ENCODE data around the gene CYBB. TPM values are rescaled to one million over a fixed set of nuclear protein-coding genes. Genes with fewer than 3 reads are reported as not detected.

The CYBB gene
- total and polyA plus RNA-seq, 2 of the 4 experiments (the other 2 are of a cell fraction), result not detected

- Histone ChIP-seq H3K4me3 (ENCODE audit: insufficient read depth, low read depth, low read length) (no peak overlapping the region), H3K27ac (ENCODE audit: insufficient read depth, low read length) (no peak overlapping the region), H4K8ac (ENCODE audit: low read depth in 2 of 2, low read length in 2 of 2) (no peak overlapping the region; a peak in 1 of 4 replicates), H3K36me3 (ENCODE audit: control insufficient read depth, insufficient read depth, low read length) (no peaks in the 10 kb centered on the region), H3K9ac (ENCODE audit: low read depth, low read length) (no peak overlapping the region), H3K14ac (replicated peaks; ENCODE audit: low read depth, low read length) (no peak overlapping the region), H3K4me2 (ENCODE audit: low read depth, low read length) (no peak overlapping the region), H3K4ac (ENCODE audit: low read depth, low read length) (no peak overlapping the region), H3K18ac (ENCODE audit: low read depth, low read length) (no peak overlapping the region), H2BK120ac (ENCODE audit: low read depth, low read length) (no peak overlapping the region), H3K56ac (ENCODE audit: extremely low read depth, insufficient read depth, low read length) (no peak overlapping the region), H2AFZ (replicated peaks; ENCODE audit: low read length, poor library complexity) (no peak overlapping the region), H3K4me1 (ENCODE audit: control insufficient read depth, insufficient read depth, low read length) (peaks cover 2% of the 10 kb centered on the region; the same call in 1 of the 2 replicates), H3K9me3 (ENCODE audit: control insufficient read depth, insufficient read depth, low read length) (no peaks in the 10 kb centered on the region), H2AK5ac (ENCODE audit: low read depth, low read length) (no peak overlapping the region), H4K20me1 (ENCODE audit: insufficient read depth, low read length) (no peaks in the 10 kb centered on the region), H3K79me1 (ENCODE audit: low read depth in 1 of 2, low read length in 2 of 2) (no peaks in the 10 kb centered on the region), H2BK5ac (ENCODE audit: low read depth, low read length, poor library complexity, severe bottlenecking) (no peak overlapping the region), H3K9me1 (ENCODE audit: insufficient read depth, low read length) (no peaks in the 10 kb centered on the region), H2BK20ac (ENCODE audit: low read depth, low read length) (no peak overlapping the region), H2AK9ac (replicated peaks; ENCODE audit: low read depth, low read length, poor library complexity) (no peak overlapping the region), H3K27me3 (ENCODE audit: control insufficient read depth, insufficient read depth, low read length) (no peaks in the 10 kb centered on the region), H4K5ac (ENCODE audit: low read depth, low read length) (no peak overlapping the region), H3K23ac (ENCODE audit: low read depth, low read length) (no peak overlapping the region), H4K91ac (ENCODE audit: insufficient read depth, low read depth, low read length) (no peak overlapping the region), H2BK15ac (ENCODE audit: low read depth, low read length) (no peak overlapping the region)
- no TSS peak for BruUV-seq (replicated peaks)
- ATAC-seq (ENCODE audit: low read depth) (no peak), DNase-seq (no peak)
- intact Hi-C loops (cut with micrococcal nuclease), result no loop called here
- in situ Hi-C loops (cut with MboI; ENCODE audit: low sequenced_read_pairs), result no loop called here
- POLR2A ChIA-PET (ENCODE audit: unreplicated experiment), result no interaction called here
- no CpG with 5 or more reads among the region's 6 CpGs for WGBS, 2 experiments (ENCODE audit: extremely low coverage in 2 of 2, insufficient read length in 1 of 2)
- CTCF ChIA-PET, result no interaction called here
- TF ChIP-seq POLR2A (IDR thresholded peaks at IDR 0.05; ENCODE audit: low read depth, low read length), result no peak
- no peak for TF ChIP-seq CHD1 (IDR thresholded peaks at IDR 0.05; ENCODE audit: low read depth, low read length)
- no peak for TF ChIP-seq SMC3 (IDR thresholded peaks at IDR 0.05; ENCODE audit: low read depth, low read length)
- no peak for TF ChIP-seq MAZ (IDR thresholded peaks at IDR 0.05; ENCODE audit: borderline replicate concordance, low read depth, low read length)
- TF ChIP-seq NFE2L2 (IDR thresholded peaks at IDR 0.05; ENCODE audit: low read depth, low read length), result no peak
- TF ChIP-seq CTCF (conservative IDR thresholded peaks at IDR 0.05; ENCODE audit: low read depth, low read length), result no peak
- TF ChIP-seq RFX5 (IDR thresholded peaks at IDR 0.05; ENCODE audit: low read depth, low read length), result no peak
- TF ChIP-seq CEBPB (IDR thresholded peaks at IDR 0.05; ENCODE audit: low read depth, low read length), result no peak
- TF ChIP-seq MXI1 (IDR thresholded peaks at IDR 0.05; ENCODE audit: borderline replicate concordance, low read depth, low read length), result no peak
- TF ChIP-seq USF2 (IDR thresholded peaks at IDR 0.05; ENCODE audit: low read depth, low read length), result no peak
- no peak for TF ChIP-seq RAD21 (IDR thresholded peaks at IDR 0.05; ENCODE audit: low read length)
- no peak for TF ChIP-seq FOS (IDR thresholded peaks at IDR 0.05; ENCODE audit: low read depth, low read length)
- TF ChIP-seq MAFK (IDR thresholded peaks at IDR 0.05; ENCODE audit: low read depth, low read length), result no peak
- TF ChIP-seq ELK1 (IDR thresholded peaks at IDR 0.05; ENCODE audit: borderline replicate concordance, low read depth, low read length), result no peak
- no peak for TF ChIP-seq RCOR1 (IDR thresholded peaks at IDR 0.05; ENCODE audit: insufficient replicate concordance, low read length)
- dilution Hi-C loops (cut with HindIII; ENCODE audit: low sequenced_read_pairs, unreplicated experiment), result no loop called here
These were observed 80.9 kb downstream of the CYBB start for GRCh38 chrX:37860721-37861120.

Measured in IMR-90 (cell line).